HCT116 (cell line): ENCODE measurements around the gene GPS2. TPM values are rescaled to one million over a fixed set of nuclear protein-coding genes. Genes with fewer than 3 reads are reported as not detected.

ENCODE experiments used
- ATAC-seq: fragments of 200-7000 bp; cut with Tn5 transposase; 2 replicates; pipeline ENCODE4 v1.9.1; 2020; ENCODE audit warnings: mild to moderate bottlenecking, moderate library complexity
- BruUV-seq: library from RNA; stranded (reverse); fragments of 400-500 nt; replicated peaks from 2 replicates; lab custom pipeline; 2021; lab: Mats Ljungman, UMichigan
- CTCF ChIA-PET: fragments of 300-600 bp; sonication (Branson Sonifier 250); formaldehyde crosslinking; loops from one replicate; lab custom pipeline; 2021; ENCODE audit warnings: antibody characterized with exemption; lab: Charles Lee
- POLR2A ChIA-PET: fragments of 300-600, 350-600 bp; sonication (Branson Sonifier 250); formaldehyde crosslinking; loops from one replicate; lab custom pipeline; 2021; ENCODE audit warnings: antibody characterized with exemption; lab: Charles Lee
- RAD21 ChIA-PET, 2 experiments: fragments of 300-600 bp; sonication (Branson Sonifier 250); formaldehyde crosslinking; loops; one replicate each; lab custom pipeline; 2023; ENCODE audit warnings: low total read pairs in 2 of 2; ENCODE audit not compliant: uncharacterized antibody in 2 of 2, unreplicated experiment in 2 of 2, low non-redundant PET in 1 of 2; lab: Charles Lee
- DNase-seq: peaks from one replicate; pipeline ENCODE4 v3.0.0-alpha.2; 2010; ENCODE audit warnings: low read depth, low spot score
- H2AFZ ChIP-seq: fragments of 200-600 bp; shearing (Covaris generic), sonication (generic); 2 replicates; pipeline ENCODE4 v1.6.1; 2017; ENCODE audit warnings: low read depth, mixed run types, mixed read lengths, antibody characterized with exemption, low read length; ENCODE audit not compliant: poor library complexity, severe bottlenecking
- H3K27ac ChIP-seq: 2 replicates; pipeline ENCODE4 v1.5.1; 2012; ENCODE audit warnings: low read depth, low read length
- H3K27me3 ChIP-seq: fragments of 200-600 bp; sonication (generic); 2 replicates; pipeline ENCODE4 v1.6.1; 2016; ENCODE audit warnings: mixed run types, low read length, mixed read lengths; ENCODE audit not compliant: insufficient read depth
- H3K36me3 ChIP-seq, 2 experiments: fragments of 200-500 bp in 1 of 2; fragments of 200-600 bp in 1 of 2; sonication (Bioruptor generic) in 1 of 2; sonication (generic) in 1 of 2; 2 replicates each; pipeline versions ENCODE4 v1.5.1 to v1.6.1; 2014 to 2016; ENCODE audit warnings: low read length in 2 of 2, inconsistent platforms in 1 of 2, mixed read lengths in 1 of 2, mixed run types in 1 of 2; ENCODE audit not compliant: insufficient read depth in 2 of 2, control insufficient read depth in 1 of 2
- H3K4me1 ChIP-seq, 2 experiments: fragments of 200-600 bp in 1 of 2; sonication (generic) in 1 of 2; 2 replicates each; pipeline versions ENCODE4 v1.5.1 to v1.6.1; 2012 to 2017; ENCODE audit warnings: low read length in 2 of 2, inconsistent platforms in 1 of 2, mild to moderate bottlenecking in 1 of 2, mixed read lengths in 1 of 2, mixed run types in 1 of 2, moderate library complexity in 1 of 2; ENCODE audit not compliant: insufficient read depth in 2 of 2, control insufficient read depth in 1 of 2
- H3K4me2 ChIP-seq: fragments of 200-600 bp; sonication (generic); 2 replicates; pipeline ENCODE4 v1.6.1; 2017; ENCODE audit warnings: mixed run types, low read length, mixed read lengths
- H3K4me3 ChIP-seq, 2 experiments: fragments of 200-600 bp in 1 of 2; sonication (generic) in 1 of 2; replicated peaks in 1 of 2; 2 replicates each; pipeline ENCODE4 v1.5.1; 2011 to 2016; ENCODE audit warnings: low read length in 2 of 2, control low read depth in 1 of 2, low read depth in 1 of 2, mild to moderate bottlenecking in 1 of 2, mixed read lengths in 1 of 2, mixed run types in 1 of 2
- H3K79me2 ChIP-seq: fragments of 200-600 bp; sonication (generic); 2 replicates; pipeline ENCODE4 v1.6.1; 2017; ENCODE audit warnings: mild to moderate bottlenecking, mixed run types, low read length, moderate library complexity, mixed read lengths; ENCODE audit not compliant: insufficient read depth
- H3K9ac ChIP-seq: fragments of 200-600 bp; sonication (generic); 2 replicates; pipeline ENCODE4 v1.6.1; 2016; ENCODE audit warnings: low read length, mixed read lengths
- H3K9me2 ChIP-seq: fragments of 200-600 bp; sonication (generic), shearing (Covaris generic); 2 replicates; pipeline ENCODE4 v1.6.1; 2017; ENCODE audit warnings: mixed run types, mild to moderate bottlenecking, moderate library complexity; ENCODE audit not compliant: insufficient read depth
- H3K9me3 ChIP-seq, 2 experiments: fragments of 200-500 bp in 1 of 2; fragments of 200-600 bp in 1 of 2; sonication (Bioruptor generic) in 1 of 2; sonication (generic) in 1 of 2; 2 replicates each; pipeline ENCODE4 v1.6.1; 2014 to 2017; ENCODE audit warnings: low read length in 2 of 2, mixed read lengths in 2 of 2, inconsistent platforms in 1 of 2, low read depth in 1 of 2, mild to moderate bottlenecking in 1 of 2, mixed run types in 1 of 2, moderate library complexity in 1 of 2; ENCODE audit not compliant: control insufficient read depth in 1 of 2, insufficient read depth in 1 of 2
- H4K20me1 ChIP-seq: fragments of 200-600 bp; sonication (generic), shearing (Covaris generic); 2 replicates; pipeline ENCODE4 v1.6.1; 2017; ENCODE audit warnings: mixed run types, mild to moderate bottlenecking, moderate library complexity; ENCODE audit not compliant: insufficient read depth
- CEBPB ChIP-seq: IDR thresholded peaks from 2 replicates; pipeline ENCODE4 v1.6.1; 2012; ENCODE audit warnings: low read depth
- CTCF ChIP-seq, 3 experiments: fragments of 200-600 bp in 1 of 3; sonication (generic) in 1 of 3; IDR thresholded peaks in 2 of 3; conservative IDR thresholded peaks in 1 of 3; 2 replicates each; pipeline ENCODE4 v1.5.1; 2012 to 2017; ENCODE audit warnings: low read depth in 2 of 3, low read length in 2 of 3, antibody characterized with exemption in 1 of 3, borderline replicate concordance in 1 of 3, control low read depth in 1 of 3, mild to moderate bottlenecking in 1 of 3, mixed read lengths in 1 of 3, mixed run types in 1 of 3, moderate library complexity in 1 of 3; ENCODE audit not compliant: insufficient read depth in 1 of 3
- EGR1 ChIP-seq: IDR thresholded peaks from 2 replicates; pipeline ENCODE4 v1.6.1; 2012; ENCODE audit warnings: low read depth
- ELF1 ChIP-seq: IDR thresholded peaks from 2 replicates; pipeline ENCODE4 v1.6.1; 2012; ENCODE audit warnings: low read depth, borderline replicate concordance
- EZH2 ChIP-seq: fragments of 200-600 bp; sonication (generic); IDR thresholded peaks from 2 replicates; pipeline ENCODE4 v1.6.1; 2017; ENCODE audit warnings: antibody characterized with exemption, mixed run types
- EZH2phosphoT487 ChIP-seq: fragments of 200-600 bp; IDR thresholded peaks from 2 replicates; pipeline ENCODE4 v1.6.1; 2018; ENCODE audit warnings: antibody characterized with exemption, borderline replicate concordance
- JUND ChIP-seq: IDR thresholded peaks from 2 replicates; pipeline ENCODE4 v1.6.1; 2012
- MAX ChIP-seq: IDR thresholded peaks from 2 replicates; pipeline ENCODE4 v1.6.1; 2012
- POLR2A ChIP-seq: IDR thresholded peaks from 2 replicates; pipeline ENCODE4 v1.7.0; 2011; ENCODE audit warnings: borderline replicate concordance; ENCODE audit not compliant: insufficient read depth, insufficient read length; ENCODE audit errors: extremely low read depth
- REST ChIP-seq: IDR thresholded peaks from 2 replicates; pipeline ENCODE4 v1.6.1; 2012; ENCODE audit warnings: low read depth
- TCF7L2 ChIP-seq: IDR thresholded peaks from 2 replicates; pipeline ENCODE4 v1.7.0; 2011; ENCODE audit warnings: borderline replicate concordance, inconsistent platforms; ENCODE audit not compliant: insufficient read depth, insufficient read length; ENCODE audit errors: extremely low read depth
- ZFX ChIP-seq: fragments of 450-650 bp; IDR thresholded peaks from 2 replicates; pipeline ENCODE4 v1.6.1; 2017
- ZNF274 ChIP-seq: fragments of 200-500 bp; sonication (Bioruptor generic); IDR thresholded peaks from 2 replicates; pipeline ENCODE4 v1.6.1; 2014; ENCODE audit warnings: mild to moderate bottlenecking, low read depth, low read length, inconsistent platforms
- intact Hi-C: fragments of 100-400 bp; cut with micrococcal nuclease; formaldehyde crosslinking; loops from 2 replicates; pipeline ENCODE4 v1.10.0; 2022
- total RNA-seq: library from RNA; stranded (reverse); gene quantifications from one replicate; pipeline ENCODE4 v1.2.1, GENCODE V29; 2021; ENCODE audit not compliant: unreplicated experiment

The GPS2 gene
- total RNA-seq, 1 experiment from 2014 or later: 61.3 TPM

- Histone ChIP-seq H3K36me3 (no peaks in the 10 kb centered on the region), H3K4me1 (peaks cover 6 to 22% of the 10 kb centered on the region in 2 experiments), H2AFZ (no peak overlapping the region), H3K27ac (no peak overlapping the region; the same call in 1 of the 2 replicates), H3K4me2 (no peak overlapping the region), H3K9me2 (no peaks in the 10 kb centered on the region), H3K9me3 (no peaks in the 10 kb centered on the region), H3K4me3 (no peak overlapping the region), H3K9ac (no peak overlapping the region), H3K27me3 (no peaks in the 10 kb centered on the region), H3K79me2 (peaks cover 26% of the 10 kb centered on the region), H4K20me1 (0 out of 2 replicates have a peak, but pooled peaks cover 4% of the 10 kb centered on the region)
- RAD21 ChIA-PET: no interaction called here
- CTCF ChIA-PET: no interaction called here
- DNase-seq: no peak
- no peak for TF ChIP-seq JUND
- TF ChIP-seq ELF1: no peak
- BruUV-seq: no TSS peak
- intact Hi-C loops: loop anchor here (1.0 kb wide), 1 partner anchor 67 kb away; no protein-coding TSS in a partner anchor
- POLR2A ChIA-PET: interaction anchor here (1.3 kb wide), 1 partner anchor 17 kb away, joined by 4 read pairs; no protein-coding TSS in a partner anchor
- no peak for ATAC-seq
These were observed 31.8 kb upstream of the GPS2 start for GRCh38 chr17:7346761-7347614.

DNA sequence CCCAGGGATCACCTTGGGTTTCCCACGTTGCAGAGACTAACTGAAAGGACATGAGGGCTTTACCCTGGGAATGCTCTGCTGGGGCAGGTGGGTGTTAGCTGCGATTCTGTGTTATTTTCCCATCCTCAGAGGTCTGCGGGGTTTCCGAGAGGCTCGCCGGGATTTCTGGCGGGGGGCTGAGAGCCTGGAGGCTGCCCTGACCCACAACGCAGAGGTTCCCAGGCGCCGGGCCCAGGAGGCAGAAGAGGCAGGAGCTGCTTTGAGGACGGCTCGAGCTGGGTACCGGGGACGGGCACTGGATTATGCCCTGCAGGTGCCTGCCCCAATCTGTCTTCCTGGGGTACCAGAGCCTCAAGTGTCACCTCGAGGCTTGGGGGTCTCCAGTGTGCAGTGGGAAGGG is 28.1 kb upstream of the GPS2 start:
- no peaks in the 10 kb centered on the region for H3K27me3 ChIP-seq
- ATAC-seq (no peak), DNase-seq (no peak)
- no peak overlapping the region for H3K4me2 ChIP-seq
- intact Hi-C loops: no loop called here
- no peaks in the 10 kb centered on the region for H3K36me3 ChIP-seq
- no peaks in the 10 kb centered on the region; a peak in 1 of 4 replicates for H3K4me1 ChIP-seq
- no TSS peak for BruUV-seq
- no peaks in the 10 kb centered on the region for H3K9me2 ChIP-seq
- H3K27ac ChIP-seq: no peak overlapping the region
- H3K4me3 ChIP-seq: no peak overlapping the region
- H2AFZ ChIP-seq: no peak overlapping the region
- H3K9me3 ChIP-seq: no peaks in the 10 kb centered on the region
- H4K20me1 ChIP-seq: no peaks in the 10 kb centered on the region
- no peaks in the 10 kb centered on the region; the same call in 1 of the 2 replicates for H3K79me2 ChIP-seq
- CTCF ChIA-PET: interaction anchor here (2.2 kb wide), 1 partner anchor 14 kb away, joined by 6 read pairs; the partner anchor contains the start of gene NEURL4
- POLR2A ChIA-PET: interaction anchor here (1.0 kb wide), 1 partner anchor 14 kb away, joined by 3 read pairs; the partner anchor contains the start of gene NEURL4
- no peak overlapping the region for H3K9ac ChIP-seq
- RAD21 ChIA-PET: no interaction called here
- no peak for TF ChIP-seq CTCF (IDR thresholded peaks at IDR 0.05 in 2 of 3, conservative IDR thresholded peaks at IDR 0.05 in 1 of 3; ENCODE audit: borderline replicate concordance in 1 of 3, insufficient read depth in 1 of 3, low read depth in 2 of 3, low read length in 2 of 3)
- no peak for TF ChIP-seq ZNF274
- TF ChIP-seq ZFX: no peak
- TF ChIP-seq CEBPB: no peak
- no peak for TF ChIP-seq EZH2
- TF ChIP-seq REST: no peak
- TF ChIP-seq POLR2A: no peak
- no peak for TF ChIP-seq TCF7L2
- no peak for TF ChIP-seq EZH2phosphoT487
- no peak for TF ChIP-seq MAX
- no peak for TF ChIP-seq EGR1
